ENCODE data around the gene IFRD2. TPM values are rescaled to one million over a fixed set of nuclear protein-coding genes. Genes with fewer than 3 reads are reported as not detected.

Gene IFRD2
- total and polyA plus RNA-seq, 2 of the 13 experiments (the other 11 are each of a cell fraction or from before 2014, with no cell fraction given) = 32.8 to 96.1 TPM

DNA sequence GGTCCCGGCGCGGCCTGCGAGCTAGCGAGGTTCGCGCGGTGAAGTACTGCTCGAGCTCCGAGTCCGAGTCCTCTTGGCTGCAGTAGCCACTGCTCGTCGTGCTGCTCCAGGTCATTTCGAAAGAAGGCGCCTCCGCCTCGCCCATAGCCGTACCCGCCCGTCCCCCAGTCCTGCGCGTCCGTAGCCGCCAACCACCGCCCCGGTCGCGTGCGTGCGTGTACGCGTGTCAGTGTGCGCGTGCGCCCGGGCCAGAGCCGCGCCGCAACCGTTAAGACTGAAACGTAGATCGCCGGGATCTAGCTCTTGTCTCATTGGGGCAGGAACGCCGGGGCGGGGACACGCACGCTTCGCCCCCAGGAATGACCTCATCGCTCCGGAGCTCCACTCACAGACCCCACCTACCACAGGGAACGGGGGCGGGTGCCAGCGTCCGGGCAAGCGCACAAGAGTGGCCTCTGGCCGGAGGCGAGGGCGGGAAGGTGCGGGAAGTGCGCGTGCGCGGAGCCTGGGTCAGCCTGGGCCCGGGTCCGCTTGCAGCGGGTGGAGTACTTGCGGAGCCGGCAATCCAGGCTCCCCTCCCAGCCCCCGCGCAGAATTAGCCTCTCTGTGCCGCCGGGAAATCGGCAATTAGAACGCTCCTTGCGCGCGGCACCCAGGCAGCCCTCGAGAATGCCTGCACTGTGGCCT is 45.1 kb upstream of the IFRD2 start (continued):
- TF ChIP-seq ATF4 (CRISPR knock-in tag; IDR thresholded peaks at IDR 0.05) (peak in 1 of 2 experiments; percentile 15; a peak in 1 of 4 replicates), ZFYVE20 (CRISPR knock-in tag; IDR thresholded peaks at IDR 0.05; ENCODE audit: borderline replicate concordance, low read depth) (no peak), ZNF274 (CRISPR knock-in tag; IDR thresholded peaks at IDR 0.05) (0 out of 2 replicates have a peak, but pooled peaks have one; percentile 46), KDM6A (CRISPR knock-in tag; IDR thresholded peaks at IDR 0.05; ENCODE audit: low read depth) (no peak), MEIS1 (CRISPR knock-in tag; IDR thresholded peaks at IDR 0.05; ENCODE audit: borderline replicate concordance) (peak; percentile 88; the same call in 1 of the 2 replicates), ZFP36L2 (CRISPR knock-in tag; IDR thresholded peaks at IDR 0.05) (no peak), ZBTB7A (CRISPR knock-in tag; IDR thresholded peaks at IDR 0.05) (no peak), ZHX2 (IDR thresholded peaks at IDR 0.05; ENCODE audit: low read depth) (no peak; the same call in 1 of the 2 replicates), ZHX2 (CRISPR knock-in tag; IDR thresholded peaks at IDR 0.05; ENCODE audit: borderline replicate concordance) (peak; percentile 37; the same call in 1 of the 2 replicates), ZNF253 (CRISPR knock-in tag; IDR thresholded peaks at IDR 0.05; ENCODE audit: borderline replicate concordance) (peak; percentile 61; the same call in 1 of the 2 replicates), ZNF720 (CRISPR knock-in tag; IDR thresholded peaks at IDR 0.05) (no peak), NBN (conservative IDR thresholded peaks at IDR 0.05) (no peak), XRCC5 (optimal IDR thresholded peaks at IDR 0.05; ENCODE audit: low read length) (no peak), SP2 (CRISPR knock-in tag; IDR thresholded peaks at IDR 0.05) (peak; percentile 51; the same call in 1 of the 2 replicates), KMT2A (CRISPR knock-in tag; IDR thresholded peaks at IDR 0.05) (no peak; the same call in 1 of the 2 replicates), PBX2 (CRISPR knock-in tag; IDR thresholded peaks at IDR 0.05) (no peak)

Measured in HepG2 (cell line).